ENCODE data around the gene FAM111B. TPM values are rescaled to one million over a fixed set of nuclear protein-coding genes. Genes with fewer than 3 reads are reported as not detected.
A peak's percentile ranks its signal among the peaks of the same experiment; 100 is the strongest.

The FAM111B gene
- total RNA-seq, 1 donor from 2014 or later: 0.84 TPM

- ATAC-seq (peak; percentile 66), DNase-seq (peak; percentile 77)
- intact Hi-C loops (cut with micrococcal nuclease): no loop called here
Measured at GRCh38 chr11:59144579-59145345, 37.7 kb downstream of the FAM111B start.

GRCh38 chr11:59145534-59145933 lies 38.5 kb downstream of the FAM111B start:
- intact Hi-C loops (cut with micrococcal nuclease): no loop called here
- no peak for ATAC-seq
- DNase-seq: no peak

- intact Hi-C loops (cut with micrococcal nuclease): no loop called here
- DNase-seq (no peak), ATAC-seq (no peak)
Measured at GRCh38 chr11:59151761-59152160, 44.7 kb downstream of the FAM111B start.

GRCh38 chr11:59152312-59152951 lies 45.4 kb downstream of the FAM111B start:
- intact Hi-C loops (cut with micrococcal nuclease): no loop called here

GRCh38 chr11:59154610-59155009 lies 47.6 kb downstream of the FAM111B start:
- DNase-seq: no peak
- no peak for ATAC-seq
- intact Hi-C loops (cut with micrococcal nuclease): no loop called here

More at GRCh38 chr11:59152312-59152951, 45.4 kb downstream of the FAM111B start:
- DNase-seq (no peak), ATAC-seq (no peak)

- DNase-seq (no peak), ATAC-seq (no peak)
- intact Hi-C loops (cut with micrococcal nuclease): no loop called here
Measured at GRCh38 chr11:59157433-59157832, 50.4 kb downstream of the FAM111B start.

- intact Hi-C loops (cut with micrococcal nuclease): no loop called here
- ATAC-seq: peak; percentile 84
- DNase-seq: no peak
Measured at GRCh38 chr11:59158206-59159068, 51.4 kb downstream of the FAM111B start.

GRCh38 chr11:59164028-59164427 lies 57.0 kb downstream of the FAM111B start:
- intact Hi-C loops (cut with micrococcal nuclease): no loop called here
- ATAC-seq (no peak), DNase-seq (no peak)

GRCh38 chr11:59171508-59172322 lies 64.7 kb downstream of the FAM111B start, which contains the start of gene DTX4:
DTX4 (plus strand) TSS chr11:59172132; CDS start chr11:59172596, 464 bp downstream.
- DNase-seq (peak; percentile 96), ATAC-seq (peak; percentile 95)
- intact Hi-C loops (cut with micrococcal nuclease): loop anchor here (5.0 to 10.0 kb wide), 2 partner anchors 36 to 113 kb away; no protein-coding TSS in a partner anchor

- peak; percentile 25 for ATAC-seq
- DNase-seq: no peak
- intact Hi-C loops (cut with micrococcal nuclease): loop anchor here (5.0 to 10.0 kb wide), 2 partner anchors 35 to 112 kb away; no protein-coding TSS in a partner anchor
Measured at GRCh38 chr11:59172345-59173079, 65.5 kb downstream of the FAM111B start.

- ATAC-seq: peak; percentile 8
- DNase-seq: peak; percentile 54
- intact Hi-C loops (cut with micrococcal nuclease): loop anchor here (5.0 to 10.0 kb wide), 2 partner anchors 34 to 111 kb away; no protein-coding TSS in a partner anchor
Measured at GRCh38 chr11:59173080-59173963, 66.3 kb downstream of the FAM111B start.

- DNase-seq (no peak), ATAC-seq (no peak)
- intact Hi-C loops (cut with micrococcal nuclease): loop anchor here (5.0 to 10.0 kb wide), 2 partner anchors 33 to 111 kb away; no protein-coding TSS in a partner anchor
Measured at GRCh38 chr11:59173964-59174663, 67.1 kb downstream of the FAM111B start.

- ATAC-seq (no peak), DNase-seq (no peak)
- intact Hi-C loops (cut with micrococcal nuclease): loop anchor here (5.0 to 10.0 kb wide), 2 partner anchors 33 to 110 kb away; no protein-coding TSS in a partner anchor
Measured at GRCh38 chr11:59174664-59175033, 67.6 kb downstream of the FAM111B start.

- intact Hi-C loops (cut with micrococcal nuclease): loop anchor here (10.0 kb wide), 1 partner anchor 110 kb away; no protein-coding TSS in a partner anchor
- DNase-seq (no peak), ATAC-seq (no peak)
Measured at GRCh38 chr11:59175091-59175501, 68.1 kb downstream of the FAM111B start.

- ATAC-seq: no peak
- intact Hi-C loops (cut with micrococcal nuclease): loop anchor here (10.0 kb wide), 1 partner anchor 108 kb away; no protein-coding TSS in a partner anchor
- DNase-seq: no peak
Measured at GRCh38 chr11:59176330-59176729, 69.3 kb downstream of the FAM111B start.
